Activated CD4-positive, CD25-positive, alpha-beta regulatory T cell treated with anti-CD3 and anti-CD28 coated beads, Interleukin-2, amount 50 U/mL, for 16 hours (primary cell): ENCODE measurements around the gene C2CD5.
A peak's percentile ranks its signal among the peaks of the same experiment; 100 is the strongest.
"Not testable (repeated sequence)": the region's sequence is repeated elsewhere in the genome, so short reads cannot be mapped to it uniquely, and the experiment has no call there.

Experiments
- DNase-seq: peaks from one replicate; pipeline ENCODE4 v3.0.0-alpha.2; 2020; ENCODE audit warnings: low read depth, low spot score

Gene C2CD5

GRCh38 chr12:22544038-22544979, at the start of gene C2CD5:
C2CD5 (minus strand) TSS chr12:22544542; CDS start chr12:22544150, 392 bp downstream.
- DNase-seq: peak; percentile 91

- DNase-seq: no peak
These were observed 49.5 kb upstream of the C2CD5 start for GRCh38 chr12:22593864-22594263.

GRCh38 chr12:22588817-22589216, 44.5 kb upstream of the C2CD5 start:
- DNase-seq: no peak

- DNase-seq: no peak
These were observed 34.0 kb upstream of the C2CD5 start for GRCh38 chr12:22578328-22578727.

GRCh38 chr12:22577667-22578066, 33.3 kb upstream of the C2CD5 start:
- no peak for DNase-seq

GRCh38 chr12:22576473-22576872, 32.1 kb upstream of the C2CD5 start:
- DNase-seq: no peak

- DNase-seq: no peak
These were observed 31.7 kb upstream of the C2CD5 start for GRCh38 chr12:22576065-22576464.

- DNase-seq: no peak
These were observed 30.6 kb upstream of the C2CD5 start for GRCh38 chr12:22574921-22575320.

GRCh38 chr12:22573181-22573580, 28.8 kb upstream of the C2CD5 start:
- no peak for DNase-seq

- DNase-seq: no peak
These were observed 24.9 kb upstream of the C2CD5 start for GRCh38 chr12:22569253-22569652.

- no peak for DNase-seq
These were observed 18.0 kb upstream of the C2CD5 start for GRCh38 chr12:22562036-22563028.

- DNase-seq: not testable (repeated sequence)
These were observed 10.4 kb upstream of the C2CD5 start for GRCh38 chr12:22554750-22555149.

- no peak for DNase-seq
These were observed 7.3 kb upstream of the C2CD5 start for GRCh38 chr12:22551624-22552023.

- DNase-seq: no peak
These were observed 913 bp upstream of the C2CD5 start for GRCh38 chr12:22545255-22545654.

GRCh38 chr12:22543246-22544037, 900 bp downstream of the C2CD5 start:
- DNase-seq: peak; percentile 17

- no peak for DNase-seq
These were observed 2.7 kb downstream of the C2CD5 start for GRCh38 chr12:22541496-22542155.

GRCh38 chr12:22539055-22539454, 5.3 kb downstream of the C2CD5 start:
- DNase-seq: no peak

- DNase-seq: no peak
These were observed 6.0 kb downstream of the C2CD5 start for GRCh38 chr12:22538311-22538710.

GRCh38 chr12:22536971-22537544, 7.3 kb downstream of the C2CD5 start:
- no peak for DNase-seq

- DNase-seq: no peak
These were observed 7.9 kb downstream of the C2CD5 start for GRCh38 chr12:22536346-22536945.
